Cardiac muscle cell (in vitro differentiated cells and primary cell): ENCODE data around the gene IGFL4. TPM values are rescaled to one million over a fixed set of nuclear protein-coding genes. Genes with fewer than 3 reads are reported as not detected.

Experiments
- DNase-seq, 2 donors: peaks; one replicate each; pipeline versions ENCODE4 v3.0.0 to v3.0.0-alpha.2; 2010 to 2017; ENCODE audit warnings: low read depth in 1 of 2, low spot score in 1 of 2
- H3K27ac ChIP-seq: fragments of 200-600 bp; sonication (generic); 2 replicates; pipeline ENCODE4 v1.5.1; 2016
- H3K27me3 ChIP-seq: fragments of 200-600 bp; sonication (generic); 2 replicates; pipeline ENCODE4 v1.6.0; 2016; ENCODE audit warnings: control low read depth
- H3K36me3 ChIP-seq: fragments of 200-600 bp; sonication (generic); 2 replicates; pipeline ENCODE4 v1.5.1; 2016; ENCODE audit warnings: control low read depth
- H3K4me1 ChIP-seq: fragments of 200-600 bp; sonication (generic); 2 replicates; pipeline ENCODE4 v1.8.1; 2017; ENCODE audit warnings: low read depth, mild to moderate bottlenecking, mixed run types
- H3K4me3 ChIP-seq: fragments of 200-600 bp; sonication (generic); 2 replicates; pipeline ENCODE4 v1.5.1; 2016; ENCODE audit warnings: mild to moderate bottlenecking
- H3K9me3 ChIP-seq: fragments of 200-600 bp; sonication (generic); 2 replicates; pipeline ENCODE4 v1.5.1; 2017; ENCODE audit warnings: low read depth, mild to moderate bottlenecking, control low read depth
- CTCF ChIP-seq: IDR thresholded peaks from 2 replicates; pipeline ENCODE4 v1.5.1; 2012; ENCODE audit warnings: low read depth, mild to moderate bottlenecking, low read length
- polyA plus RNA-seq: library from polyadenylated mRNA; unstranded; fragments of >200 nt; fragmentation: Nextera tagmentation; extraction: Ambion mirVana; gene quantifications from 2 replicates; pipeline ENCODE4 v1.2.1, GENCODE V29; 2016
- total RNA-seq: library from RNA; depleted of rRNA; stranded (reverse); fragments of >200 nt; gene quantifications from 2 replicates; pipeline ENCODE4 v1.2.3, GENCODE V29; 2016

IGFL4 gene
- total and polyA plus RNA-seq, 2 experiments from 2014 or later, result 0.21 to 0.67 TPM

DNA sequence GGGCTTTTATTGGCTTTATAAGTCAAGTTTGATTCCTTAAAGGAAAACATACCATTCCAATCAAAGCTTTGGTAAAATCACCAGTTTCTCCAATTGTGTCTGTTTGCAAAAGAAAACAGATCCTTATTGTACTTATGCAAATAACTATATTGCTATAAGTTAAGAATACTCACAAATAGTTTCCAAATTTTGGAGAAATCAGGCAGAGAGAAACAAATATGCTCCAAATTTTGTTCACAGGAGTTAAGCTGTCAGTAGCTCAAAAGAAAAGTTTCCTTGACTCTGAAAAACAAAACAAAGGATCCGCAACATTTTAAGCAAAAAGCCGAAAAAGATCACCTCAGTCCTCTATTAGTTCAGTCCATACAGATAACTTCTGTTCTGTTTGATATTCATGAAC is 19.2 kb upstream of the IGFL4 start:
- H3K9me3 ChIP-seq, result no peaks in the 10 kb centered on the region
- no peaks in the 10 kb centered on the region for H3K4me1 ChIP-seq
- H3K27me3 ChIP-seq, result no peaks in the 10 kb centered on the region
- DNase-seq, result no peak
- no peaks in the 10 kb centered on the region for H3K36me3 ChIP-seq
- no peak for TF ChIP-seq CTCF
- H3K27ac ChIP-seq, result no peak overlapping the region
- no peak overlapping the region for H3K4me3 ChIP-seq

DNA sequence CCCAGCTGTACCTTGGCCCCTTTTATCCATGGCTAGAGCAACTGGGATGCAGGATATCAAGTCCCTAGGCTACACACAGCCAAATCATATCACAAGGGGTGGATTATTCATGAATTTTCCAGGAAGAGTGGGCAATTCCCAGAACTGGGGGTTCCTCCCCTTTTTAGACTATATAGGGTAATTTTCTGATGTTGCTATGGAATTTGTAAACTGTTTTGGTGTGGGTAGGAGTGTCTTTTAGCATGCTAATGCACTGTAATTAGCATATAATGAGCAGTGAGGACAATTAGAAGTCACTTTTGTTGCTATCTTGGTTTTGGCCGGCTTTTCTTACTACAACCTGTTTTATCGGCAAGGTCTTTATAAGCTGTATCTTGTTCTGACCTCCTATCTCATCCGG is 18.0 kb upstream of the IGFL4 start:
- no peak for TF ChIP-seq CTCF
- no peaks in the 10 kb centered on the region for H3K4me1 ChIP-seq
- no peaks in the 10 kb centered on the region for H3K9me3 ChIP-seq
- H3K36me3 ChIP-seq, result no peaks in the 10 kb centered on the region
- H3K4me3 ChIP-seq, result no peak overlapping the region
- DNase-seq, result no peak
- no peak overlapping the region for H3K27ac ChIP-seq
- no peaks in the 10 kb centered on the region for H3K27me3 ChIP-seq

- H3K36me3 ChIP-seq, result no peaks in the 10 kb centered on the region
- no peaks in the 10 kb centered on the region for H3K9me3 ChIP-seq
- no peaks in the 10 kb centered on the region for H3K4me1 ChIP-seq
- no peak overlapping the region for H3K27ac ChIP-seq
- no peak for DNase-seq
- no peak overlapping the region for H3K4me3 ChIP-seq
- TF ChIP-seq CTCF, result no peak
- no peaks in the 10 kb centered on the region for H3K27me3 ChIP-seq
Observed at GRCh38 chr19:46056536-46056935, 15.7 kb upstream of the IGFL4 start.

GRCh38 chr19:46052896-46053295 is 12.1 kb upstream of the IGFL4 start:
- Histone ChIP-seq H3K27ac (no peak overlapping the region), H3K4me3 (no peak overlapping the region), H3K27me3 (no peaks in the 10 kb centered on the region), H3K4me1 (no peaks in the 10 kb centered on the region), H3K9me3 (no peaks in the 10 kb centered on the region), H3K36me3 (no peaks in the 10 kb centered on the region)
- DNase-seq, result no peak
- no peak for TF ChIP-seq CTCF

DNA sequence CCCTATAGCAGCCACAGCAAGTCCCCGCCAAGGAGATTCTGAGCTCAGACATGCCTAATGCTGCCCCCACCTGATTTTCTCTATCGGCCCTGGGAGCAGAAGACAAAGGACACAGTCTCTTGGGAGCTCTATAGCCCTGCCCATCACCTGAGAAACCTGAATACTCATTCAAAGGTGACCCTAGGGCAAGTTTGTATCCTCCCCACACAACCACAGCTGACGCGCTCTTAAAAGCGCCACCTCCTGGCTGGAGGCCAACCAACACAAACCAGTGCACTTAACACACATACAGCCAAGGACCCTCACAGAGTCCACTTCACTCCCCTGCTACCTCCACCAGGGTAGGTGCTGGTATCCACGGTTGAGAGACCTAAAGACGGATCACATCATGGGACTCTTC is 8.8 kb upstream of the IGFL4 start:
- no peaks in the 10 kb centered on the region for H3K36me3 ChIP-seq
- H3K4me3 ChIP-seq, result no peak overlapping the region
- H3K9me3 ChIP-seq, result no peaks in the 10 kb centered on the region
- no peaks in the 10 kb centered on the region for H3K4me1 ChIP-seq
- no peak for TF ChIP-seq CTCF
- no peak for DNase-seq
- no peak overlapping the region for H3K27ac ChIP-seq
- no peaks in the 10 kb centered on the region for H3K27me3 ChIP-seq

DNA sequence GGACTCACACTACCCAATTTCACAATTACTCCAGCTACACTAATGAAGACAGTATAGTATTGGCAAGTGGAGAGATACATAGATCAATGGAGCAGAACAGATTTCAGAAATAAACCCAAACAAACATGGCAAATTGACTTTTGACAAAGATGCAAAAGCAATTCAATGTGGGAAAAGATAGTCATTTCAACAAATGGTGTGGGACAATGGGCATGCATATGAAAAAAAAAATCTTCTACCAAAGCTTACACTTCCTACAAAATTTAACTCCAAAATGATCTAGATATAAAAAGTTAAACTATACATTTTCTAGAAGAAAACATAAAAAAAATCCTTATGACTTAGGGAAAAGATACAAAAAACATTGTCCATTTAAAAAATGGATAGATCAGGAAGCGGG is 2.7 kb upstream of the IGFL4 start:
- no peaks in the 10 kb centered on the region for H3K4me1 ChIP-seq
- no peak overlapping the region for H3K4me3 ChIP-seq
- no peaks in the 10 kb centered on the region for H3K36me3 ChIP-seq
- H3K27me3 ChIP-seq, result no peaks in the 10 kb centered on the region
- TF ChIP-seq CTCF, result no peak
- H3K9me3 ChIP-seq, result no peaks in the 10 kb centered on the region
- no peak for DNase-seq
- H3K27ac ChIP-seq, result no peak overlapping the region
